ENCODE data around the gene AKAP5.

DNA sequence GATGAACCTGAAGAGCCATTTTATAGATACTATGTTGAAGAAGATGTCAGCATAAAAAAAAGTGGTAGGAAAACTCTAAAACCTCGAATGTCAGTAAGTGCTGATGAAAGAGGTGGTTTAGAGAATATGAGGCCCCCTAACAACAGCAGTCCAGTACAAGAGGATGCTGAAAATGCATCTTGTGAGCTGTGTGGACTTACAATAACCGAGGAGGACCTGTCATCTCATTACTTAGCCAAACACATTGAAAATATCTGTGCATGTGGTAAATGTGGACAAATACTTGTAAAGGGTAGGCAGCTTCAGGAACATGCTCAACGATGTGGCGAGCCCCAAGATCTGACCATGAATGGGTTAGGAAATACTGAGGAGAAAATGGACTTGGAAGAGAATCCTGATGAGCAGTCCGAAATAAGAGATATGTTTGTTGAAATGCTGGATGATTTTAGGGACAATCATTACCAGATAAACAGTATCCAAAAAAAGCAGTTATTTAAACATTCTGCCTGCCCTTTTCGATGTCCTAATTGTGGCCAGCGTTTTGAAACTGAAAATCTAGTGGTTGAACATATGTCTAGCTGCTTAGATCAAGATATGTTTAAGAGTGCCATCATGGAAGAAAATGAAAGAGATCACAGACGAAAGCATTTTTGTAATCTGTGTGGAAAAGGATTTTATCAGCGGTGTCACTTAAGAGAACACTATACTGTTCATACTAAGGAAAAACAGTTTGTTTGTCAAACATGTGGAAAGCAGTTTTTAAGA, 57.5 kb downstream of the AKAP5 start:
- TF ChIP-seq, protein P1, sequence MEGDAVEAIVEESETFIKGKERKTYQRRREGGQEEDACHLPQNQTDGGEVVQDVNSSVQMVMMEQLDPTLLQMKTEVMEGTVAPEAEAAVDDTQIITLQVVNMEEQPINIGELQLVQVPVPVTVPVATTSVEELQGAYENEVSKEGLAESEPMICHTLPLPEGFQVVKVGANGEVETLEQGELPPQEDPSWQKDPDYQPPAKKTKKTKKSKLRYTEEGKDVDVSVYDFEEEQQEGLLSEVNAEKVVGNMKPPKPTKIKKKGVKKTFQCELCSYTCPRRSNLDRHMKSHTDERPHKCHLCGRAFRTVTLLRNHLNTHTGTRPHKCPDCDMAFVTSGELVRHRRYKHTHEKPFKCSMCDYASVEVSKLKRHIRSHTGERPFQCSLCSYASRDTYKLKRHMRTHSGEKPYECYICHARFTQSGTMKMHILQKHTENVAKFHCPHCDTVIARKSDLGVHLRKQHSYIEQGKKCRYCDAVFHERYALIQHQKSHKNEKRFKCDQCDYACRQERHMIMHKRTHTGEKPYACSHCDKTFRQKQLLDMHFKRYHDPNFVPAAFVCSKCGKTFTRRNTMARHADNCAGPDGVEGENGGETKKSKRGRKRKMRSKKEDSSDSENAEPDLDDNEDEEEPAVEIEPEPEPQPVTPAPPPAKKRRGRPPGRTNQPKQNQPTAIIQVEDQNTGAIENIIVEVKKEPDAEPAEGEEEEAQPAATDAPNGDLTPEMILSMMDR (IDR thresholded peaks at IDR 0.05), result no peak
- TF ChIP-seq ZFX (IDR thresholded peaks at IDR 0.05; ENCODE audit: borderline replicate concordance), result no peak
